Naive thymus-derived CD4-positive, alpha-beta T cell (primary cell): ENCODE results near the gene CADM2. TPM values are rescaled to one million over a fixed set of nuclear protein-coding genes. Genes with fewer than 3 reads are reported as not detected.

Experiments used
- ATAC-seq: fragments of 150-1000 bp; cut with Tn5 transposase; 2 replicates; pipeline ENCODE4 v1.10.0; 2021; ENCODE audit warnings: mild to moderate bottlenecking, moderate library complexity
- CTCF ChIA-PET: fragments of 350-600 bp; sonication (Branson Sonifier 250); formaldehyde crosslinking; loops from one replicate; lab custom pipeline; 2021; ENCODE audit warnings: antibody characterized with exemption; lab: Charles Lee
- POLR2A ChIA-PET: fragments of 350-600 bp; sonication (Branson Sonifier 250); formaldehyde crosslinking; loops from one replicate; lab custom pipeline; 2021; ENCODE audit warnings: antibody characterized with exemption, inconsistent platforms; lab: Charles Lee
- DNase-seq, 9 donors: peaks; one replicate each; pipeline versions ENCODE4 v3.0.0 to v3.0.0-alpha.2; 2020 to 2022; ENCODE audit warnings: mixed read lengths in 1 of 9
- H3K27ac ChIP-seq: one replicate; pipeline ENCODE4 v1.7.0; 2013; ENCODE audit warnings: mild to moderate bottlenecking, low read depth, low read length, moderate library complexity
- H3K27me3 ChIP-seq, 2 donors: one replicate each; pipeline ENCODE4 v1.7.0; 2013; ENCODE audit warnings: low read length in 2 of 2, mild to moderate bottlenecking in 2 of 2, moderate library complexity in 2 of 2; ENCODE audit not compliant: control insufficient read depth in 2 of 2, insufficient read depth in 2 of 2
- H3K36me3 ChIP-seq, 3 experiments: 1 replicate in 2 of 3; 2 replicates in 1 of 3; pipeline ENCODE4 v1.7.0; 2013; ENCODE audit warnings: low read length in 3 of 3, mild to moderate bottlenecking in 3 of 3, moderate library complexity in 1 of 3; ENCODE audit not compliant: insufficient read depth in 3 of 3, control insufficient read depth in 2 of 3
- H3K4me1 ChIP-seq, 2 donors: one replicate each; pipeline ENCODE4 v1.7.0; 2013; ENCODE audit warnings: low read length in 2 of 2, mild to moderate bottlenecking in 2 of 2, moderate library complexity in 1 of 2; ENCODE audit not compliant: control insufficient read depth in 2 of 2, insufficient read depth in 2 of 2
- H3K4me3 ChIP-seq: 2 replicates; pipeline ENCODE4 v1.7.0; 2013; ENCODE audit warnings: mild to moderate bottlenecking, low read length
- H3K9me3 ChIP-seq, 3 experiments: 1 replicate in 2 of 3; 2 replicates in 1 of 3; pipeline ENCODE4 v1.7.0; 2013; ENCODE audit warnings: low read length in 3 of 3; ENCODE audit not compliant: control insufficient read depth in 2 of 3
- H3K27ac Mint-ChIP-seq, 9 donors: one replicate each; pipeline ENCODE4 v1.8.0; 2020 to 2022; ENCODE audit warnings: mixed read lengths in 9 of 9, mild to moderate bottlenecking in 8 of 9, moderate library complexity in 5 of 9, inconsistent platforms in 2 of 9
- H3K27me3 Mint-ChIP-seq, 5 donors: one replicate each; pipeline ENCODE4 v1.8.0; 2021 to 2022; ENCODE audit warnings: mixed read lengths in 5 of 5, mild to moderate bottlenecking in 1 of 5
- H3K36me3 Mint-ChIP-seq, 5 donors: one replicate each; pipeline ENCODE4 v1.8.0; 2020 to 2022; ENCODE audit warnings: mixed read lengths in 5 of 5, mild to moderate bottlenecking in 3 of 5, inconsistent platforms in 1 of 5
- H3K4me1 Mint-ChIP-seq, 7 donors: one replicate each; pipeline ENCODE4 v1.8.0; 2020 to 2022; ENCODE audit warnings: mixed read lengths in 7 of 7, mild to moderate bottlenecking in 3 of 7, inconsistent platforms in 1 of 7
- H3K4me3 Mint-ChIP-seq, 10 donors: one replicate each; pipeline ENCODE4 v1.8.0; 2020 to 2022; ENCODE audit warnings: mild to moderate bottlenecking in 10 of 10, mixed read lengths in 10 of 10, moderate library complexity in 6 of 10, inconsistent platforms in 2 of 10
- H3K9me3 Mint-ChIP-seq, 11 donors: one replicate each; pipeline ENCODE4 v1.8.0; 2020 to 2022; ENCODE audit warnings: mixed read lengths in 11 of 11, mild to moderate bottlenecking in 4 of 11, inconsistent platforms in 1 of 11, moderate library complexity in 1 of 11
- intact Hi-C, 2 donors: fragments of 100-400 bp; cut with micrococcal nuclease; formaldehyde crosslinking; loops; one replicate each; pipeline ENCODE4 v1.15.1; 2023
- polyA plus RNA-seq, 2 donors: library from polyadenylated mRNA; unstranded; fragments of 300-500 nt; fragmentation: Illumina TruSeq; gene quantifications; one replicate each; pipeline ENCODE4 v1.2.3, GENCODE V29; 2021
- total RNA-seq, 6 experiments: library from RNA in 5 of 6; stranded (reverse) in 5 of 6; gene quantifications; 1 replicate in 5 of 6; 2 replicates in 1 of 6; pipeline ENCODE4 v1.2.3 and lab custom pipeline; 2021 to 2026

Gene CADM2
- total and polyA plus RNA-seq, 7 experiments from 2014 or later = 0.40 TPM; not detected in 6

GRCh38 chr3:84965141-84965540 is 6.4 kb downstream of the CADM2 start:
- Mint-ChIP-seq H3K9me3 (peaks cover 0 to 14% (median 3%) of the 10 kb centered on the region in 11 donors), H3K36me3 (peaks cover 0 to 7% (median 0%) of the 10 kb centered on the region in 5 donors), H3K4me3 (no peak overlapping the region), H3K27me3 (peaks cover 22 to 39% (median 24%) of the 10 kb centered on the region in 5 donors), H3K4me1 (peaks cover 0 to 18% (median 8%) of the 10 kb centered on the region in 7 donors), H3K27ac (no peak overlapping the region)
- H3K4me1 ChIP-seq = peaks cover 0 to under 1% of the 10 kb centered on the region in 2 donors
- ATAC-seq = no peak
- H3K36me3 ChIP-seq = no peaks in the 10 kb centered on the region
- H3K9me3 ChIP-seq = no peaks in the 10 kb centered on the region
- DNase-seq = no peak
- CTCF ChIA-PET = no interaction called here
- H3K4me3 ChIP-seq = no peak overlapping the region
- POLR2A ChIA-PET = no interaction called here
- H3K27me3 ChIP-seq = peaks cover 0 to 6% of the 10 kb centered on the region in 2 donors
- no peak overlapping the region for H3K27ac ChIP-seq
- intact Hi-C loops = no loop called here

- Histone ChIP-seq H3K27me3 (no peaks in the 10 kb centered on the region), H3K4me1 (no peaks in the 10 kb centered on the region), H3K4me3 (no peak overlapping the region), H3K27ac (no peak overlapping the region), H3K9me3 (no peaks in the 10 kb centered on the region), H3K36me3 (no peaks in the 10 kb centered on the region)
- DNase-seq = no peak
- Mint-ChIP-seq H3K4me1 (no peaks in the 10 kb centered on the region), H3K4me3 (no peak overlapping the region), H3K9me3 (peaks cover 0 to 8% (median 0%) of the 10 kb centered on the region in 11 donors), H3K27ac (no peak overlapping the region), H3K27me3 (peaks cover 0 to 12% (median 2%) of the 10 kb centered on the region in 5 donors), H3K36me3 (no peaks in the 10 kb centered on the region)
- ATAC-seq = no peak
- ChIA-PET POLR2A (no interaction called here), CTCF (no interaction called here)
- intact Hi-C loops = no loop called here
These were observed 9.2 kb downstream of the CADM2 start for GRCh38 chr3:84967767-84968581.

- H3K4me1 Mint-ChIP-seq = no peaks in the 10 kb centered on the region
- Histone ChIP-seq H3K4me1 (no peaks in the 10 kb centered on the region), H3K27ac (no peak overlapping the region), H3K36me3 (no peaks in the 10 kb centered on the region), H3K4me3 (no peak overlapping the region), H3K27me3 (no peaks in the 10 kb centered on the region), H3K9me3 (no peaks in the 10 kb centered on the region)
- ATAC-seq = no peak
- no peak overlapping the region for H3K4me3 Mint-ChIP-seq
- H3K27me3 Mint-ChIP-seq = peaks cover 0 to 8% (median 0%) of the 10 kb centered on the region in 5 donors
- POLR2A ChIA-PET = no interaction called here
- peaks cover 0 to 8% (median 0%) of the 10 kb centered on the region in 11 donors for H3K9me3 Mint-ChIP-seq
- H3K36me3 Mint-ChIP-seq = no peaks in the 10 kb centered on the region
- no peak for DNase-seq
- H3K27ac Mint-ChIP-seq = no peak overlapping the region
- CTCF ChIA-PET = no interaction called here
- intact Hi-C loops = no loop called here
These were observed 10.0 kb downstream of the CADM2 start for GRCh38 chr3:84968701-84969235.

- Histone ChIP-seq H3K4me1 (no peaks in the 10 kb centered on the region), H3K36me3 (no peaks in the 10 kb centered on the region), H3K27ac (no peak overlapping the region), H3K4me3 (no peak overlapping the region), H3K9me3 (no peaks in the 10 kb centered on the region), H3K27me3 (no peaks in the 10 kb centered on the region)
- POLR2A ChIA-PET = no interaction called here
- intact Hi-C loops = no loop called here
- no peaks in the 10 kb centered on the region for H3K4me1 Mint-ChIP-seq
- H3K4me3 Mint-ChIP-seq = no peak overlapping the region
- H3K9me3 Mint-ChIP-seq = peaks cover 0 to 6% (median 0%) of the 10 kb centered on the region in 11 donors
- H3K27me3 Mint-ChIP-seq = no peaks in the 10 kb centered on the region
- no peak overlapping the region for H3K27ac Mint-ChIP-seq
- CTCF ChIA-PET = no interaction called here
- DNase-seq = no peak
- no peaks in the 10 kb centered on the region for H3K36me3 Mint-ChIP-seq
- ATAC-seq = no peak
These were observed 15.6 kb downstream of the CADM2 start for GRCh38 chr3:84974347-84974746.

- H3K4me3 ChIP-seq = no peak overlapping the region
- ChIA-PET POLR2A (no interaction called here), CTCF (no interaction called here)
- no peaks in the 10 kb centered on the region for H3K27me3 Mint-ChIP-seq
- ATAC-seq (no peak), DNase-seq (no peak)
- H3K36me3 Mint-ChIP-seq = no peaks in the 10 kb centered on the region
- H3K9me3 ChIP-seq = no peaks in the 10 kb centered on the region
- no peaks in the 10 kb centered on the region for H3K36me3 ChIP-seq
- no peaks in the 10 kb centered on the region for H3K27me3 ChIP-seq
- intact Hi-C loops = no loop called here
- H3K4me1 ChIP-seq = no peaks in the 10 kb centered on the region
- no peaks in the 10 kb centered on the region for H3K4me1 Mint-ChIP-seq
- no peak overlapping the region for H3K27ac Mint-ChIP-seq
- H3K27ac ChIP-seq = no peak overlapping the region
- no peak overlapping the region for H3K4me3 Mint-ChIP-seq
- H3K9me3 Mint-ChIP-seq = peaks cover 0 to 4% (median 0%) of the 10 kb centered on the region in 11 donors
These were observed 18.2 kb downstream of the CADM2 start for GRCh38 chr3:84977021-84977420.

- Mint-ChIP-seq H3K4me3 (no peak overlapping the region), H3K4me1 (no peaks in the 10 kb centered on the region), H3K27me3 (no peaks in the 10 kb centered on the region), H3K36me3 (no peaks in the 10 kb centered on the region), H3K27ac (no peak overlapping the region), H3K9me3 (peaks cover 0 to 4% (median 0%) of the 10 kb centered on the region in 11 donors)
- Histone ChIP-seq H3K36me3 (no peaks in the 10 kb centered on the region), H3K4me3 (no peak overlapping the region), H3K4me1 (no peaks in the 10 kb centered on the region), H3K27me3 (no peaks in the 10 kb centered on the region), H3K27ac (no peak overlapping the region), H3K9me3 (no peaks in the 10 kb centered on the region)
- ATAC-seq (no peak), DNase-seq (no peak)
- intact Hi-C loops = no loop called here
- ChIA-PET CTCF (no interaction called here), POLR2A (no interaction called here)
These were observed 20.1 kb downstream of the CADM2 start for GRCh38 chr3:84978843-84979242.

- ChIA-PET CTCF (no interaction called here), POLR2A (no interaction called here)
- ATAC-seq = no peak
- H3K27me3 Mint-ChIP-seq = no peaks in the 10 kb centered on the region
- H3K9me3 ChIP-seq = no peaks in the 10 kb centered on the region
- peaks cover 0 to 4% (median 0%) of the 10 kb centered on the region in 11 donors for H3K9me3 Mint-ChIP-seq
- H3K27ac ChIP-seq = no peak overlapping the region
- DNase-seq = no peak
- no peaks in the 10 kb centered on the region for H3K4me1 Mint-ChIP-seq
- H3K27ac Mint-ChIP-seq = no peak overlapping the region
- no peak overlapping the region for H3K4me3 ChIP-seq
- H3K36me3 Mint-ChIP-seq = no peaks in the 10 kb centered on the region
- no peaks in the 10 kb centered on the region for H3K4me1 ChIP-seq
- no peaks in the 10 kb centered on the region for H3K36me3 ChIP-seq
- intact Hi-C loops = no loop called here
- H3K4me3 Mint-ChIP-seq = no peak overlapping the region
- H3K27me3 ChIP-seq = no peaks in the 10 kb centered on the region
These were observed 21.2 kb downstream of the CADM2 start for GRCh38 chr3:84980011-84980410.
